Right kidney (tissue), 9 donors: ENCODE results near the gene KRT14.
"Not testable (repeated sequence)": the region's sequence is repeated elsewhere in the genome, so short reads cannot be mapped to it uniquely, and the experiment has no call there.

Experiments
- DNase-seq: peaks from one replicate; pipeline ENCODE4 v3.0.0-alpha.2; 2016
- long read RNA-seq, 8 donors: transcript quantifications; one replicate each; lab custom pipeline, GENCODE V29; 2026

KRT14 gene
- long read RNA-seq, donor 1, result 0 reads
- long read RNA-seq, donor 2, result 0 reads
- long read RNA-seq, donor 3, result 0 reads
- long read RNA-seq, donor 4, result 0 reads
- long read RNA-seq, donor 5, result 0 reads
- long read RNA-seq, donor 6, result 0 reads
- long read RNA-seq, donor 7, result 0 reads
- long read RNA-seq, donor 8, result 0 reads

DNA sequence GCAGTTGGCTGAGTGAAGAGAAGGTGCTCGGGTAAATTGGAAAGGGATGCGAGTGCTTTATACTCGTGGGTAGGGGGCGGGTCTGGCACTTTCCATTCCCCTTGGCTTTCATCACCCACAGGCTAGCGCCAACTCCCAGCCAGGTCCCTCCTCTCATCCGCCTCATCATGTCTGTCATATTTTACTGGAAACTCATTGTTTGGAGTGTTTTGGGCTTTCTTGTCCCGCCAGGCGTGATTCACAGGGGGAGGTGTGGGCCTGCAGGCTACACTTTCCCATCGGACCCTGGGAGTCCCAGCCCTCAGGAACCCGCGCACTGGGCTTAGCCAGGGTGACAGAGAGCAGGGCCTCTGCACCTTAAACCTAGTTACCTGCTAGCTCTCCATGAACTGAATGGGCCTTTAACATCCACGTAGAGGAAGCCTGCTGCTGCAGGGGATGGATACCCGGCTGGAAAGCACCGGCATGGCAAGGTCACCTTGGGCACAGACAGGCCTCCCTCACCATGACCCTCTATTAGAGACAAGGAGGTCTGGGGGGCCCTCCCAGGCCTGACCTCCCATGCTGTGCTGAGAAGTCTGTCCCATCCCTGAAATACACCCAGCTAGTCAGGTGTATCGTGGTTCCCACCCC lies at the start of gene KRT14:
Gene KRT14, minus strand, starts transcription at position 33 of the 633 bp plus-strand sequence. CDS start 61 bp downstream, outside the sequence.
- DNase-seq, result no peak

- DNase-seq, result peak; percentile 54
Measured at GRCh38 chr17:41635121-41636097, 48.7 kb upstream of the KRT14 start.

GRCh38 chr17:41634639-41635038 lies 47.9 kb upstream of the KRT14 start:
- DNase-seq, result no peak

- DNase-seq, result no peak
Measured at GRCh38 chr17:41633556-41634199, 47.0 kb upstream of the KRT14 start.

- no peak for DNase-seq
Measured at GRCh38 chr17:41632482-41633105, 45.9 kb upstream of the KRT14 start.

DNA sequence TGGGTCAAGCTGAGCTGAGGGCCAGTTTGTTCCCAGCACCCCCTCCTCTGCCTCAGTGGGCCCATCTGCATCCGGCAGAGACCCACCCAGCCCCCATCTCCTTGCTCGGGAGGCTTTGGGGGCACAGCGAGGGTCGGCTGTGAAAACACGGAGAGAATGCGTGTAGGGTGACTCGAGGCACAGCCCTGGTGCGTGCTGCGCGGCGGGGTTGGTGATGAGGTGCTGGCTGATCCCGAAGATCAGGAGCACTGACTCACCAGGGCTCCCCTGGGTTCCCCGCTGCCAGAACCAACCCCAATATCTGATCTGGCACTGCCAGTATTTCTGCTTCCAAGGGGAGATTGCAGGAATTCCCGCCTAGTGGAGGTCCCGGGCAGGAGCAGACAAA lies 45.2 kb upstream of the KRT14 start:
- DNase-seq, result no peak

- DNase-seq, result no peak
Measured at GRCh38 chr17:41631025-41631897, 44.6 kb upstream of the KRT14 start.

DNA sequence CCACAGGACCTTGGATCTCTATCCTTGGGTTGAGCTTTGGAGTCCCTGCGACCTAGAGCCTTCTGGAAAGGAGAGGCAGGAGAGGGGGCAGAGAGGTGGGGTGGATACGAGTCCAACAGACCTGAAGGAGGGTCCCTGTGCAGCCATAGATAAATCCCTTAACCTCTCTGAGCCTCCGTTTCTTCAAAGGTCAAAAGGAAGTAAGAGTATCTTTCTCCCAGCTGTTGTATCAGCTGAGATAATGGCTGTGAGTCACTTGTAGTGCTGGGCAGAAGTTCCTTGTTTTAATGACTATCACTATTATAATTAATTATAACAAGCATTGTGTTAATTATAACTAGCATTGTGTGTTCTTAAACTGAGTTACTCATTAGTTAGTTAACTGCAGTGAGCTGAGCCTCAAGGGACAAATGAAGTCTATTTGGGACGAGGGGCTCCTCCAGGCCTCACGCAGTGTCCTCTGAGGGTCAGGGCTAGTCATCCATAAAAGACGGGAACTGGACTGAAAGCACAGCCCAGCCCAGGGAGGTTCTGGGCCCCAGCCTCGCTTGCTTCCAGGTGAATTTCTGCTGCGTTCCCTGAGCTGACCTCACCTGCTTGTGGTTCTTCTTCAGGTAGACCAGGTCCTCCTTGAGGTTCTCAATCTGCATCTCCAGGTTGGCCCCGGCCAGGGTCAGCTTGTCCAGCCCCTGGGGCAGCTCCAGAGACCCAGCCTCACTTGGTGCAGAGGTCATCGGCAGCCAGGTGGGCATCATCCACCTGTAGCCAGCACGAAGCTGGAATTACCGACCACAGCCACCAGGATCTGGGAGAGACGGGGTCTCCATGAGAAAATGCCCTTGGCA lies 43.4 kb upstream of the KRT14 start:
- DNase-seq, result no peak

DNA sequence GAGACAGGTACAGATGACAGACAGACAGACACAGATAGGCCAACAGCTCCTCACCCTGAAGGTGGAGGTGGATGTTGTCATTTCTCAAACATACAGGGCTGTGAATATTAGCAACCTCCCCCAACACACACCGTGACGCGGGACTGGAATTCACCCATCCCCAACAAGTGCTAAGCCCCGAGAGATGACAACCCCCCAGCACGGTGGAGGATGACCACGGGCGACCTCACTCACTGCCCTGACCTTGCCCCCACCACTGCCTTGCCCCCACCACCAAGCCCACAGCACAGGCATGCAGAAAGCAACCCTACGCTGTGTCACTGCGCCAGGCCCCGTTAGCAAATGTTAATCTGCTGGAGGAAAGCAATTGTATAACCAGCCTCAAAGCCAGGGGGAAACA lies 42.6 kb upstream of the KRT14 start:
- no peak for DNase-seq

DNA sequence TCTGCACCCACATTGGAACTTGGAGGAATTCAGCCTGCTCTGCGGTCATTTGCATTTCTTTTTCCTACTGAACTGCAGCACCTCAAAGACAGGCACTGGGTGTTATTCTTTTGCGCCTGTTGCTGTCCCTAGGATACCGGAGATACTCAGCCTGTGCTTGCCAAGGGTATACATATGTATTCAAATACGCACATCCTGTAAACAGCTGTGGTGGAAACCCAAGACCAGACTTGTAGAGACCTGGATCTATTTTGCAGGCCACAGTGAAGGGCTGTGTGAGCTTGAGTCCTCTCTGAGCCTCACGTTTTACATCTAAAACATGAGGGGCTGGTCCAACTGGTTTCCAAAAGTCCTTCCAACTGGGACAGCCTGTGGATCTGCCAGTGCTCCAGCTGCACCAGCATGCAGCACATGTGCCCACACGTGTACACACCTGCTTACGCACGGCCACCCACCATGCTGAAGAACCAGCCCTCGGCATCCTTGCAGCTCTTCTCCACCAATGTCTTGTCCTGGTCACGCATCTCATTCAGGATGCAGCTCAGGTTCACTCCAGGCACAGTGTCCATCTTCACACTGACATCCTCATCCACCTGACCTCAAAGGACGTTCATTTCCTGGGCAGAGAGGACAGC lies 42.0 kb upstream of the KRT14 start:
- DNase-seq, result not testable (repeated sequence)

DNA sequence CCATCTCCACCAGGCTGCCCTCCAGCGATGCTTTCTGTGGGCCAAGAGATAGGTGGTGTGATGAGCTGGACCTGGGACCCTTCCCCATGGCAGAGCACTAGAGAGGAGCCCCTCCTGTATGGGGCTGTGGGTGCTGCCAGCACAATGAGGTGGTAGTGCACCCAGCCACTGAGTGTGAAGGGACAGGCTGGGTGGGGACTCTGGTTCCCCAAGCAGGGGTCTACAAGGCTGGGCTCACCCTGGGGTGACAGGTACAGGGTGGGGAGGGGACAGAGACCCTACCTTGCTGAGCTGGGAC lies 41.3 kb upstream of the KRT14 start:
- not testable (repeated sequence) for DNase-seq

DNA sequence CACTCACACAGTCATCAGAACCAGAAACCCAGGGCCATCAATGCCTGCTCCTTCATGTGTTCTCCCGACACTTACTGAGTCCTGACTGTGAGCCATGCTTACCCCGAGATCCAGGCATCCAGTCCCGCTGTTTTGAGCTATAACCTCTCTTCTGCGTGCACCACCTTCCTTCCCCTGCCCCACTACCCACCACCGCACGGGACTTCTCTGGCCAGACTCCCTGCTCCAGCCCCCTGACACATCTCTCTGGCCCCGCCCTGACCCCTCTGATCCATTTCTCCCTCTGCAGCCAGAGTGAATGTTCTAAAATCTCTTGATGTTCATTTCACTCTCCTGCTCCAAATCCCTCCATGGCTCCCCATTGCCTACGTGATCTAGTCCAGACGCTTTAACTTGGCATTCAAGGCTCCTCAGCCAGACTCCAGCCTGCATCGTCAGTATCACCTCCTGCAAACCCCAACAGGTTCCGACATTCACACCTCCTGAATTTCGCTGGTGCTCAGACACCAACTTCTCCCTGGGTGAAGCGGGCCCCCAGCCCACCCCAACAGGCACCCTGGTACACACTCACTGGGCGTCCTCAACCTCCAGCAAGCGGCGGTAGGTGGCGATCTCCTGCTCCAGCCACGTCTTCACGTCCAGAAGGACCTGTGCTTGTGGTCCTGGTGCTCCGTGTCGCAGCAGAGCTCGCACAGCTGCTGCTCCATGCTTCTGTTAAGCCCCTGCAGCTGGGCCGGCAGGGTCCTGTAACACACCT lies 40.8 kb upstream of the KRT14 start:
- DNase-seq, result no peak

- not testable (repeated sequence) for DNase-seq
Measured at GRCh38 chr17:41626914-41627295, 40.2 kb upstream of the KRT14 start.

DNA sequence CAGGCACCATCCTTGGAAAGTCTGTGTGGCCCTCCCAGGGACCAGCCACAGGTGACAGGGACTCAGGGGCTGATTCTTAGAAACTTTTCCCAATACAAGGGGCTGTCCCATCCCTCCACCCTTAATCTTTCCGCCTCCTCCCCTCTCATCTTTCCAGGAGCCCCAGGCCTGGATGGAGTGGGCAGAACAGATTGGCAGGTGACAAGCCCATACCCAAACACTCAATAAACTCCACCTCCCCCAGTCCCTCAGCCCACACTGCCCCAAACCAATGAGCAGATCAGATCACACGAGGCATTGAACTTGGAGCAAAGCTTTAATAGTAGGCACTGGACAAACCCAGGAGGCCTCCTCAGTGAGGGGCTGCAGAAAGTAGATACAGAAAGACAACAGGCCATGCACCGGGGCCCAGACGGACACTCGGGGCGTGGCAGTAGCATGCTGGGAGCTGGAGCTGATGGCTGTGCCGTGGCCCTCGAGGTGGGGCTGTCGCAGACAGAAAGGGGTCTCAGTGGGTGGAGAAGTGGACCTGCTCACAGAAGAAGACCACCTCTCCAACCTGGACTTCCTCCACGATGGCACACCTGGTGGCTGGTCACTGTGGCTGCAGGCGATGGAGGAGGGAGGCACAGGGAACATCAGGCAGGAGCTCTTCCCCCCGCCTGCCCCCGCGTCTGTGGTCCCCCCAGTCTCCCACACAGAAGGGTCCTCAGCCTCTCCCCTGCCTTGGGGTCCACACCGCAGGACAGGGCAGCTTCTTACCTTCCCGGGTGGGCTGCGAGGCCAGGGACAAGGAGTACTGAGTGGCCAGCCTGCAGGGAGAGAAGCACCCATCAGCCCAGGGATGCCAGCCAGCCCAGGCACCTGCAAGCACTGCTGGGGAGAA lies 39.6 kb upstream of the KRT14 start:
- not testable (repeated sequence) for DNase-seq

GRCh38 chr17:41625602-41626001 lies 38.9 kb upstream of the KRT14 start:
- DNase-seq, result no peak

- DNase-seq, result no peak
Measured at GRCh38 chr17:41624208-41625101, 37.8 kb upstream of the KRT14 start, which contains the start of gene KRT17. TSS of gene KRT17 (minus strand) at chr17:41624575. CDS start at chr17:41624509, 66 bp downstream.
